ENCODE measurements around the gene CCDC59.
"Not testable (repeated sequence)": the region's sequence is repeated elsewhere in the genome, so short reads cannot be mapped to it uniquely, and the experiment has no call there.

CCDC59 gene

GRCh38 chr12:82360834-82361233, 2.6 kb upstream of the CCDC59 start:
- no CpG with 5 or more reads among the region's 11 CpGs for WGBS (ENCODE audit: extremely low coverage, insufficient coverage, low lambda C conversion rate)
- not testable (repeated sequence) for H3K4me2 ChIP-seq (ENCODE audit: low read length); H3K79me1 ChIP-seq (ENCODE audit: low read length); H2BK120ac ChIP-seq (ENCODE audit: low read depth, low read length); H2AK5ac ChIP-seq (ENCODE audit: low read length); H3K23ac ChIP-seq (ENCODE audit: low read length); H3K9ac ChIP-seq (ENCODE audit: low read length); H3K27ac ChIP-seq (ENCODE audit: low read depth, low read length); H3K56ac ChIP-seq (ENCODE audit: low read length); H3K27me3 ChIP-seq (ENCODE audit: insufficient read depth, low read length, poor library complexity); H3K4ac ChIP-seq (ENCODE audit: low read depth, low read length); H4K5ac ChIP-seq (ENCODE audit: low read length); H4K8ac ChIP-seq (ENCODE audit: low read depth, low read length); H3K36me3 ChIP-seq (ENCODE audit: control insufficient read depth, insufficient read depth, low read length); H2BK5ac ChIP-seq (ENCODE audit: low read length); DNase-seq; H2BK15ac ChIP-seq (replicated peaks; ENCODE audit: low read depth); H3K4me3 ChIP-seq (ENCODE audit: low read length); H3K18ac ChIP-seq (ENCODE audit: low read length); H3K4me1 ChIP-seq (ENCODE audit: control insufficient read depth, low read depth, low read length)
- peaks cover 19% of the 10 kb centered on the region for H3K79me2 ChIP-seq (ENCODE audit: control insufficient read depth, insufficient read depth, low read length)

DNA sequence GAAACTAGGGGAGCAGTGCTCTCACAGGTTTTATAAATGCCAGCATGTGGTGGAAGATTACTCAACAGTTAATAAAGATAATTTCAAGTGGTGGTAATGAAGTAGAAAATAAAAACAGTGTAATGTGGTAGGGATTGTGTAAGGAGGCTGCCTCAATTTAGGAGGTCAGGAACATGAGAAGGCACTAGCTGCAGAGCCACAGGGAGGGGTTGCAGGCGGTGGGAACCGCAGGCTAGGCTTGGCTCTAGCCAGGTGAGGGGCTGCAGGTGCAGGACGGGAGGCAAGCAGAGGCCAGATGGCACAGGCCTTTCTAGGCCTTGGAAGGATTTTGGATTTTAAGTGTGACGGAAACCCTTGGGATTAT, 910 bp upstream of the CCDC59 start:
- no peak overlapping the region for H2AK5ac ChIP-seq (ENCODE audit: low read length)
- DNase-seq = peak; percentile 40
- H3K27ac ChIP-seq (ENCODE audit: low read depth, low read length) = no peak overlapping the region
- H2BK120ac ChIP-seq (ENCODE audit: low read depth, low read length) = no peak overlapping the region
- peaks cover 5% of the 10 kb centered on the region for H3K4me1 ChIP-seq (ENCODE audit: control insufficient read depth, low read depth, low read length)
- peaks cover 21% of the 10 kb centered on the region for H3K79me2 ChIP-seq (ENCODE audit: control insufficient read depth, insufficient read depth, low read length)
- WGBS (ENCODE audit: extremely low coverage, insufficient coverage, low lambda C conversion rate) = no CpG with 5 or more reads among the region's 4 CpGs
- H2BK15ac ChIP-seq (replicated peaks; ENCODE audit: low read depth) = no peak overlapping the region
- H3K27me3 ChIP-seq (ENCODE audit: insufficient read depth, low read length, poor library complexity) = no peaks in the 10 kb centered on the region
- no peak overlapping the region for H2BK5ac ChIP-seq (ENCODE audit: low read length)
- peak overlapping the region; percentile 75 for H3K4me2 ChIP-seq (ENCODE audit: low read length)
- H3K18ac ChIP-seq (ENCODE audit: low read length) = no peak overlapping the region
- no peak overlapping the region for H4K5ac ChIP-seq (ENCODE audit: low read length)
- H3K56ac ChIP-seq (ENCODE audit: low read length) = peak overlapping the region; percentile 70
- no peak overlapping the region for H4K8ac ChIP-seq (ENCODE audit: low read depth, low read length)
- no peak overlapping the region for H3K23ac ChIP-seq (ENCODE audit: low read length)
- H3K9ac ChIP-seq (ENCODE audit: low read length) = peak overlapping the region; percentile 55
- H3K4me3 ChIP-seq (ENCODE audit: low read length) = peak overlapping the region; percentile 60
- H3K79me1 ChIP-seq (ENCODE audit: low read length) = peaks cover 1% of the 10 kb centered on the region
- no peaks in the 10 kb centered on the region for H3K36me3 ChIP-seq (ENCODE audit: control insufficient read depth, insufficient read depth, low read length)
- no peak overlapping the region for H3K4ac ChIP-seq (ENCODE audit: low read depth, low read length)

- Histone ChIP-seq H2BK5ac (ENCODE audit: low read length) (no peak overlapping the region), H3K4me3 (ENCODE audit: low read length) (peak overlapping the region; percentile 56)
- no CpG with 5 or more reads among the region's 10 CpGs for WGBS (ENCODE audit: extremely low coverage, insufficient coverage, low lambda C conversion rate)
Measured at GRCh38 chr12:82357845-82358199, 365 bp downstream of the CCDC59 start.

GRCh38 chr12:82357340-82357739, 847 bp downstream of the CCDC59 start:
- DNase-seq = no peak
- WGBS (ENCODE audit: extremely low coverage, insufficient coverage, low lambda C conversion rate) = no CpG with 5 or more reads among the region's 4 CpGs
- Histone ChIP-seq H4K5ac (ENCODE audit: low read length) (no peak overlapping the region), H4K8ac (ENCODE audit: low read depth, low read length) (no peak overlapping the region), H3K79me1 (ENCODE audit: low read length) (no peaks in the 10 kb centered on the region), H3K18ac (ENCODE audit: low read length) (no peak overlapping the region), H2AK5ac (ENCODE audit: low read length) (no peak overlapping the region), H3K4me1 (ENCODE audit: control insufficient read depth, low read depth, low read length) (peaks cover 5% of the 10 kb centered on the region), H3K36me3 (ENCODE audit: control insufficient read depth, insufficient read depth, low read length) (no peaks in the 10 kb centered on the region), H3K4me2 (ENCODE audit: low read length) (peak overlapping the region; percentile 58), H2BK120ac (ENCODE audit: low read depth, low read length) (no peak overlapping the region), H3K27me3 (ENCODE audit: insufficient read depth, low read length, poor library complexity) (no peaks in the 10 kb centered on the region), H3K9ac (ENCODE audit: low read length) (peak overlapping the region; percentile 64), H3K4ac (ENCODE audit: low read depth, low read length) (no peak overlapping the region), H2BK5ac (ENCODE audit: low read length) (no peak overlapping the region), H3K4me3 (ENCODE audit: low read length) (peak overlapping the region; percentile 56), H3K23ac (ENCODE audit: low read length) (no peak overlapping the region), H3K79me2 (ENCODE audit: control insufficient read depth, insufficient read depth, low read length) (peaks cover 21% of the 10 kb centered on the region), H3K27ac (ENCODE audit: low read depth, low read length) (no peak overlapping the region), H3K56ac (ENCODE audit: low read length) (peak overlapping the region; percentile 92), H2BK15ac (replicated peaks; ENCODE audit: low read depth) (no peak overlapping the region)

More at GRCh38 chr12:82357845-82358199, 365 bp downstream of the CCDC59 start:
- Histone ChIP-seq H2AK5ac (ENCODE audit: low read length) (no peak overlapping the region), H3K4ac (ENCODE audit: low read depth, low read length) (no peak overlapping the region), H3K79me2 (ENCODE audit: control insufficient read depth, insufficient read depth, low read length) (peaks cover 21% of the 10 kb centered on the region), H3K27me3 (ENCODE audit: insufficient read depth, low read length, poor library complexity) (no peaks in the 10 kb centered on the region), H2BK120ac (ENCODE audit: low read depth, low read length) (peak overlapping the region; percentile 12), H3K56ac (ENCODE audit: low read length) (peak overlapping the region; percentile 92), H3K4me1 (ENCODE audit: control insufficient read depth, low read depth, low read length) (peaks cover 5% of the 10 kb centered on the region), H3K27ac (ENCODE audit: low read depth, low read length) (no peak overlapping the region), H3K18ac (ENCODE audit: low read length) (peak overlapping the region; percentile 39), H4K5ac (ENCODE audit: low read length) (no peak overlapping the region), H2BK15ac (replicated peaks; ENCODE audit: low read depth) (no peak overlapping the region), H4K8ac (ENCODE audit: low read depth, low read length) (peak overlapping the region; percentile 91), H3K36me3 (ENCODE audit: control insufficient read depth, insufficient read depth, low read length) (no peaks in the 10 kb centered on the region), H3K79me1 (ENCODE audit: low read length) (peaks cover under 1% of the 10 kb centered on the region), H3K4me2 (ENCODE audit: low read length) (peak overlapping the region; percentile 37), H3K9ac (ENCODE audit: low read length) (peak overlapping the region; percentile 64), H3K23ac (ENCODE audit: low read length) (no peak overlapping the region)
- DNase-seq = no peak

DNA sequence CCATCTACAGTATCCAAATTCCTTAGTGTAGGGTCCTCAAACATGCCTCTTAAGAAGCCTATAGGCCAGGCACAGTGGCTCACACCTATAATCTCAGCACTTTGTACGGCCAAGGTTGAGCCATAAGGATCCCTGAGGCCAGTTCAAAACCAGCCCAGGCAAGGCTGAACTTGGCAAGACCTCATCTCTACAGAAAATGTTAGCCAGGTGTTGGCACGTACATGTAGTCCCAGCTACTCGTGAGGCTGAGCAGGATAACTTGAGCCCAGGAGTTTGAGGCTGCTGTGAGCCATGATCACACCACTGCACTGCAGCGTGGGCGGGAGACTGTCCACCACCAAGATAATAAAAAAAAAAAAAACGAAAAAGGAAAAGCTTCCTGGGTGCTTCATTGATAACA, 6.8 kb downstream of the CCDC59 start:
- Histone ChIP-seq H3K4me1 (ENCODE audit: control insufficient read depth, low read depth, low read length) (no peaks in the 10 kb centered on the region), H2BK15ac (replicated peaks; ENCODE audit: low read depth) (no peak overlapping the region), H3K27ac (ENCODE audit: low read depth, low read length) (no peak overlapping the region), H3K27me3 (ENCODE audit: insufficient read depth, low read length, poor library complexity) (no peaks in the 10 kb centered on the region), H3K79me2 (ENCODE audit: control insufficient read depth, insufficient read depth, low read length) (peaks cover 5% of the 10 kb centered on the region), H3K79me1 (ENCODE audit: low read length) (no peaks in the 10 kb centered on the region), H3K36me3 (ENCODE audit: control insufficient read depth, insufficient read depth, low read length) (no peaks in the 10 kb centered on the region), H3K9ac (ENCODE audit: low read length) (no peak overlapping the region), H3K4me2 (ENCODE audit: low read length) (no peak overlapping the region), H4K8ac (ENCODE audit: low read depth, low read length) (no peak overlapping the region), H3K23ac (ENCODE audit: low read length) (no peak overlapping the region), H3K4me3 (ENCODE audit: low read length) (no peak overlapping the region), H2BK5ac (ENCODE audit: low read length) (no peak overlapping the region), H3K4ac (ENCODE audit: low read depth, low read length) (no peak overlapping the region), H4K5ac (ENCODE audit: low read length) (no peak overlapping the region), H2AK5ac (ENCODE audit: low read length) (no peak overlapping the region), H3K56ac (ENCODE audit: low read length) (no peak overlapping the region), H3K18ac (ENCODE audit: low read length) (no peak overlapping the region), H2BK120ac (ENCODE audit: low read depth, low read length) (no peak overlapping the region)
- no CpG with 5 or more reads among the region's 6 CpGs for WGBS (ENCODE audit: extremely low coverage, insufficient coverage, low lambda C conversion rate)
- no peak for DNase-seq

DNA sequence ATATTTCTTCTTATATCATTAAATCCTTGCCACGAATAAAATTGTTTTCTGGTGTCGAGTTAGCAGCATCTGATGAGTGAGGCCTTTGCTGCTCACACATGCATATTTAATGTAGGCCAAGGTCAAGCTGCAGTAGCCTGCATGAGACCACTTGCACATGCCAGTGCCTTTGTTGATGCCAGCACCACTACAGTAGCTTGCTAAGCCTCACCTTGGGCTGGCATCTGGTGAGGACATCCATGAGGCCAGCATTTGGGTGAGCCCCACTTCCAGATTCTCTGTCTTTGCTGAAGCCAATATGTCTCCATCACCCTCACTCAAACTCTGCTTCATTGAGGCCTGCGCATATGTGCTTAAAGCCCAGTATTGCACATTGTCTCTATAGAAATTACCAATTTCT, 8.0 kb downstream of the CCDC59 start:
- Histone ChIP-seq H2BK5ac (ENCODE audit: low read length) (no peak overlapping the region), H4K8ac (ENCODE audit: low read depth, low read length) (no peak overlapping the region), H2AK5ac (ENCODE audit: low read length) (no peak overlapping the region), H3K79me2 (ENCODE audit: control insufficient read depth, insufficient read depth, low read length) (no peaks in the 10 kb centered on the region), H3K56ac (ENCODE audit: low read length) (no peak overlapping the region), H2BK120ac (ENCODE audit: low read depth, low read length) (no peak overlapping the region), H3K4me1 (ENCODE audit: control insufficient read depth, low read depth, low read length) (no peaks in the 10 kb centered on the region), H2BK15ac (replicated peaks; ENCODE audit: low read depth) (no peak overlapping the region), H3K27me3 (ENCODE audit: insufficient read depth, low read length, poor library complexity) (no peaks in the 10 kb centered on the region), H3K36me3 (ENCODE audit: control insufficient read depth, insufficient read depth, low read length) (no peaks in the 10 kb centered on the region), H3K4me2 (ENCODE audit: low read length) (no peak overlapping the region), H3K9ac (ENCODE audit: low read length) (no peak overlapping the region), H3K4ac (ENCODE audit: low read depth, low read length) (no peak overlapping the region), H3K27ac (ENCODE audit: low read depth, low read length) (no peak overlapping the region), H4K5ac (ENCODE audit: low read length) (no peak overlapping the region), H3K4me3 (ENCODE audit: low read length) (no peak overlapping the region), H3K23ac (ENCODE audit: low read length) (no peak overlapping the region), H3K18ac (ENCODE audit: low read length) (no peak overlapping the region), H3K79me1 (ENCODE audit: low read length) (no peaks in the 10 kb centered on the region)
- DNase-seq = no peak
- WGBS (ENCODE audit: extremely low coverage, insufficient coverage, low lambda C conversion rate) = no CpG with 5 or more reads among the region's 3 CpGs

Measured in mesendoderm (in vitro differentiated cells).